ENCODE measurements around the gene CXCL1. TPM values are rescaled to one million over a fixed set of nuclear protein-coding genes. Genes with fewer than 3 reads are reported as not detected.

The CXCL1 gene
- 3.6 and 5.2 TPM in 2 replicates for total RNA-seq (2014; rRNA removed; shearing (Covaris generic))

GRCh38 chr4:73869130-73870055 lies at the start of gene CXCL1:
Gene CXCL1, plus strand, starts transcription at chr4:73869393. Its CDS starts 78 bp downstream, at chr4:73869471.
- peak; percentile 53 for DNase-seq (ENCODE audit: low spot score)

- DNase-seq (ENCODE audit: low spot score), result no peak
Observed at GRCh38 chr4:73821325-73821724, 47.9 kb upstream of the CXCL1 start.

GRCh38 chr4:73822389-73822788 lies 46.8 kb upstream of the CXCL1 start:
- no peak for DNase-seq (ENCODE audit: low spot score)

DNA sequence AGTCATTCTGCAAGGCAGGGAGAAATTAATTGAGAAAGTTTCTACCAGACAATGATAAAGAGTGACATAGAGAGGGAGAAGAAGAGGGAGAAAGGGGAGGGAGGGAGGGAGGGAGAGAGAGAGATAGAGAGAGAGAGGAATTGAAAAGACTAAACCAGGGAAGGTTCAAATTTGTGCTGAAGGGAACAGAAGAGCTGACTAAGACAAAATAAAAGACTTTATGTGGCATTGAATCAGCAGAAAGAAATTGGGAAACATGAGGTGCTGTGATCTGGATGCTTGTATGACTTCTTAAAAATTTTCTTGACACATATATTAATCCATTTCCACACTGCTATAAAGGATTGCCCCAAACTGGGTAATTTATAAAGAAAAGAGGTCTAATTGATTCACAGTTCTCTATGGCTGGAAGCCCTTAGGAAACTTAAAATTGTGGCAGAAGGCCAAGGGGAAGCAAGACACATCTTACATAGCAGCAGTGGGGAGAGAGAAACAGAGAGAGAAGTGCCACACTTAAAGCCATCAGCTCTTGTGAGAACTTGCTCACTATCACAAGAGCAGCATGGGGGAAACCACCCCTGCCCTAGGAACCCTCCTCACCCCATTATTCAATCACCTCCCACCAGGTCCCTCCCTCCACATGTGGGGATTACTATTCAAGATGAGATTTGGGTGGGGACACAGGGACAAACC lies 46.2 kb upstream of the CXCL1 start:
- DNase-seq (ENCODE audit: low spot score), result no peak

- DNase-seq (ENCODE audit: low spot score), result no peak
Observed at GRCh38 chr4:73823760-73824159, 45.4 kb upstream of the CXCL1 start.

DNA sequence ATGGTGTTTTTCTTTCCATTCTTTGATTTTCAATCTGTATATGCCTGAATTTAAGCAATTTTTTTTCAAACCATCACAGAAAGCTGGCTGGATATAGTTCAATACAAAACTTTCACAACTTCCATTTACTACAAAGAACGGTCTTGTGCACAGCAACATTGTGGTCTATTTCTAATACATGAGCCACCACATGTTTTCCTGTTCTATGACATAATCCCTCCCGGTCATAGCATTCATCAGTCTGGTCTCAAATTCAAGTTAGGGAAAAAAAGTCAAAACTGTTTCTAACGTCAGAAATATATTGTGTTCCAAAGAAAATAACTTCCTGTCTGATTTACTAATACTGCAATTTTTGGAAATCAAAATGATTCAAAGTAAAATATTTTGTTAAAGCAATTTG lies 40.2 kb upstream of the CXCL1 start:
- DNase-seq (ENCODE audit: low spot score), result no peak

- DNase-seq (ENCODE audit: low spot score), result no peak
Observed at GRCh38 chr4:73831569-73831968, 37.6 kb upstream of the CXCL1 start.

DNA sequence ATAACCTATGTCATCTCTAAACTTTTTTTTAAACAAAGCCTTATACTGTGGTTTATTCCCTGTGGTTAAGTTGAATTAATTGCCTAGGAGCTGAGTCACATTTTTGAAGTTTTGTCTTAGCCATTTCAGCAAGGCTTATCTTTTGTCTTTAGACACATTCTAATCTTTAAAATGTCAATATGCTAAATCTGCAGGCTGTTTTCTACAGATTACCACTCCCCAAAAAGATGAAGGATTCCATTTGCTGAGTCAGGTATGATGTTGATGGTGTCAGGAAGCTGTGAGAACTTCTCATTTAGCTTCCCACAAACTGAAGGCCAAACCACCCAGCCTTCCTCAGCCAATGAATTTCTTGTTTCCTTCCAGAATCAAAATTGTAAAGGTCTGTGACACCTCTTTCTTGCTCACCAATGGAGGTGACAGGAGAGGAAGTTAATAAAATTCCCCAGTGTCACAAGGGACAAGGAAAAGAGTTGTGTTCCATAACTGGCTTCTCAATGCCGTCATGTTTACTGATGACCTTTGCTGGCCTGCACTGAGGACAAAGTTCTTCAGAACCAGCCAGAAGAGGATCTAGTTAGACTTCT lies 36.4 kb upstream of the CXCL1 start:
- no peak for DNase-seq (ENCODE audit: low spot score)

DNA sequence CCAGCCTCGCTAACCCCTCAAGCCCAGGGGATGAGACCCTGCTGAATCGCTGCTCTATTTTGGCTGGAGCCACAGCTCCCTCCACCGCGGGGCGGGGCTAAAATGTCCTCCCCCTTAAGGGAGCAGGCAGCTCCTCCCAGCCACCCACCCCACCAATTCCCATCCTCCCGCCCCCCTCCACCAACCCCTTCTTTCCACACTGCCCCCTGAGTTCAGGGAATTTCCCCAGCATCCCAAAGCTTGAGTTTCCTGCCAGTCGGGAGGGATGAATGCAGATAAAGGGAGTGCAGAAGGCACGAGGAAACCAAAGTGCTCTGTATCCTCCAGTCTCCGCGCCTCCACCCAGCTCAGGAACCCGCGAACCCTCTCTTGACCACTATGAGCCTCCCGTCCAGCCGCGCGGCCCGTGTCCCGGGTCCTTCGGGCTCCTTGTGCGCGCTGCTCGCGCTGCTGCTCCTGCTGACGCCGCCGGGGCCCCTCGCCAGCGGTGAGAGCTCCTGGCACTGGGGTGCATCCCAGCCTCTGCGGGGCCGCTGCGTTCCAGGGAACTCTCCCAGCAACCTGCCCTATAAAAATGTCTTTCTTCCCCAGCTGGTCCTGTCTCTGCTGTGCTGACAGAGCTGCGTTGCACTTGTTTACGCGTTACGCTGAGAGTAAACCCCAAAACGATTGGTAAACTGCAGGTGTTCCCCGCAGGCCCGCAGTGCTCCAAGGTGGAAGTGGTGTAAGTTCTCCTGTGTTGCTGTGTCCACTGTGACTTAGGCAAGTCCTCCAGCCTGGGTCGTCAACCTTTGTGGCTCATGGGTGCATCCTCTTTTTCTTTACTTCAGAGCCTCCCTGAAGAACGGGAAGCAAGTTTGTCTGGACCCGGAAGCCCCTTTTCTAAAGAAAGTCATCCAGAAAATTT lies 32.6 kb upstream of the CXCL1 start, which contains the start of gene CXCL6:
Gene CXCL6 (plus strand): TSS at position 306 of the 907 bp plus-strand sequence. CDS start 73 bp downstream, at position 379.
- peak; percentile 27 for DNase-seq (ENCODE audit: low spot score)

DNA sequence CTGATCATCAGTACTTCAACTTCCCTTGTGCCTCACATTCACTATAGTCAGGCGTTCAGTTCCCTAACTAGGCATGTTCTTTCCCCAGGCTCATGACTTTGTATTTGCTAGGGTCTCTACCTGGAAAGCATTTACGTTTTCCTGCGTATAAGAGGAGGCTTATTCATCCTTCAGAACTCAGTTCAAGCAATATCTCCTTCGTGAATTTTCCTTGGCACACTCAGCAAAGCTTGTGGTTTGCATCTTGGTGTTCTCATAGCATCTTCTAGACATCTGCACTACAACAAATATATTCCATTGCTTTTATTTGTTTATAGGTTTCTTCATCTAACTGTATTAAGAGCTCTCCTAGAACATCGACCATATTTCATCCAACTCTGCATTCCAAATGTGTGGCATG lies 30.1 kb upstream of the CXCL1 start:
- no peak for DNase-seq (ENCODE audit: low spot score)

DNA sequence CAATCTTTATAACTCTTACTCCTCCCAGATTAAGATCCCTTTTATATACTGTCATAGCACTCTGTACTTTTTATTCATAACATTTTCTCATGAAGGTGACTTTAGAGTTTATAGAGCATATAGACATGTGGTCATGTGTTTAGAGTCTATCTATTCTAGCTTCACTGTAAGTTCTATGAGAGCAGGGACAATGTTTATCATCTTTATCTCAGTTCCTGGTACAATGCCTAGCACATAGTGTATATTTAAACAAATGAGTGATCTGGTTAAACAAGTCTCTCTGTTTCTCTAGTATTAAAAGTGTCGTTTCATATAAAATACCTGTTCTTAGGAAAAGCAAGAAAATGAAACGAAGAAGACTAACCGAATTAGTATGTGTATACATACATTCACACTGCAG lies 29.5 kb upstream of the CXCL1 start:
- DNase-seq (ENCODE audit: low spot score), result no peak

- no peak for DNase-seq (ENCODE audit: low spot score)
Observed at GRCh38 chr4:73841243-73841925, 27.8 kb upstream of the CXCL1 start.

- no peak for DNase-seq (ENCODE audit: low spot score)
Observed at GRCh38 chr4:73842696-73843095, 26.5 kb upstream of the CXCL1 start.

DNA sequence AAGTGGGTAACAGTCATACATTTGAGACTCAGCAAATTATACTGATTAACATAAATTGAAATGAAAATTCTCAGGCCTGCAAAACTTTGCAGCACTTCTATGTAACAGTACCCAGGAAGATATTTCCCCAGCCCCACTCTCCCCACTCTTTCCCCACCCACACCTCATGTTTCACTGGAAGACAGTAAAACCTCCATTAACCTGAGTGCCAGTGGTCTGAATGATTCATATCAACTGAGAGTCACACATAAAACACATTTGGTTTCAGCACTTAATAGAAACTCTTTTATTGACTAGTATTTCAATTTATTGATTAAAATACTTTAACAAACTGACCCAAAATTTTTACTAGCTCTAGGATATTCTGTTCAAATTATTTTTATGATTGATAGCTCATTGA lies 25.8 kb upstream of the CXCL1 start:
- no peak for DNase-seq (ENCODE audit: low spot score)

DNA sequence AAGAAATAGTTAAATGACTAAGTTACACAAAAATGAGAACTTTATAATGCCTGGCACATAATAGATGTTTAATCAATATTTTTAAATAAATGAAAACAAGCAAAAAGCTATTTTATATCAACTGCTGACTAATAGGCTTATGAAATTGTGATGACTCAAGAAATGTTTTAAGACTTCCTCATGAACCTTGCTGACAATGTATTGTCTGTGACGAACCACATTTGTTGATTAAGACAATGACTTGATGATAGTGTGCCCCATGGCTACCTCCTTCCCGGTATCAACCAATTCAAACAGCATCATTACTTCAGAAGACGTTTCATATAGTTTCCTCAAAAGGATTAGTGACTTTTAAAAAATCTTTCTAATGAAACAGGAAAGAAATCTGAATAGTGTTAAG lies 24.8 kb upstream of the CXCL1 start:
- peak; percentile 29 for DNase-seq (ENCODE audit: low spot score)

DNA sequence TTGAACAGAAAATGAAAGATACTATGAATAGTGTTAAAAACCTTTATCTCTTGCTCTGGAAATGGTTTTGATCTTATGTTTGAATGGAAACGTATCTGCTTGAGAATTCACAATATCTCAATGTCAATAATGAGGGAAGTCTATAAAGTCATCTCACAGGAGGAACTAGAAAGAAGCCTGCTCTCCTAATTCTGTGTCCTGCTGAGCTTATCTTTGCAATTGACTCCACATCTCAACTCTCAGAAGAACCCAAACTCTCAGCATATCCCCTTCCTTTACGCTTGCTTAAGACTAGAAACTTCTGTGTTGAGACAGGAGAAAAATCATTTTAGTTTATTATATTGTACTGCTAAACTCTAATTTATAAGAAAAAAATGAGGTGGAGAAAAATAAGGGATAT lies 24.4 kb upstream of the CXCL1 start:
- no peak for DNase-seq (ENCODE audit: low spot score)

DNA sequence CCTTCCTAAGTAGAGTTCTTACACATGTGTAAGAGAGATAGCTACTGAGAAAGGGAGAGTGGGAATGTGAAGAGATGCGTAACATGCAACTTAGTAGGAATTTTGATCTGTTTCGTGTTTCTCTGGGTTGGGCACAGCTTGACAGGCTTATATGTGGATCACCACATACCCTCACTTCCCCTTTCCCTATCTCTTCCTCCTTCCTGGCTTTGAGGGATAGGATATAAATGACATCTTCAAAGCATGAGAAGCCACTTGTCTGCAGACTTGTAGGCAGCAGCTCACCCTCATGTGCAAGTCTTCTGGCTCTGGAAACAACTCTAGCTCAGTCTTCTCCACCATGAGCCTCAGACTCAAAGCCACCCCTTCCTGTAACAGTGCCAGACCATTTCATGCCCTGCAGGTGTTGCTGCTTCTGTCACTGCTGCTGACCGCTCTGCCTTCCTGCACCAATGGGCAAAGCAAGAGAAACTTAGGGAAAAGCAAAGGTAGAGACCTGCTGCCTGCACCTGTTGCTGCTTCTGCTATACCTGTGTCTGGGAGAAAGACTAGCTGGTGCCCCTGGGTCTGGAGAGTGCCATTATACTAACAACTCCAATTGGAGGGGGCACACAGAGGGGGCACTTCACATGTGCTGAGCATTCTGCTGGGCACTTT lies 21.5 kb upstream of the CXCL1 start:
- no peak for DNase-seq (ENCODE audit: low spot score)

- DNase-seq (ENCODE audit: low spot score), result no peak
Observed at GRCh38 chr4:73848183-73848777, 20.9 kb upstream of the CXCL1 start.

DNA sequence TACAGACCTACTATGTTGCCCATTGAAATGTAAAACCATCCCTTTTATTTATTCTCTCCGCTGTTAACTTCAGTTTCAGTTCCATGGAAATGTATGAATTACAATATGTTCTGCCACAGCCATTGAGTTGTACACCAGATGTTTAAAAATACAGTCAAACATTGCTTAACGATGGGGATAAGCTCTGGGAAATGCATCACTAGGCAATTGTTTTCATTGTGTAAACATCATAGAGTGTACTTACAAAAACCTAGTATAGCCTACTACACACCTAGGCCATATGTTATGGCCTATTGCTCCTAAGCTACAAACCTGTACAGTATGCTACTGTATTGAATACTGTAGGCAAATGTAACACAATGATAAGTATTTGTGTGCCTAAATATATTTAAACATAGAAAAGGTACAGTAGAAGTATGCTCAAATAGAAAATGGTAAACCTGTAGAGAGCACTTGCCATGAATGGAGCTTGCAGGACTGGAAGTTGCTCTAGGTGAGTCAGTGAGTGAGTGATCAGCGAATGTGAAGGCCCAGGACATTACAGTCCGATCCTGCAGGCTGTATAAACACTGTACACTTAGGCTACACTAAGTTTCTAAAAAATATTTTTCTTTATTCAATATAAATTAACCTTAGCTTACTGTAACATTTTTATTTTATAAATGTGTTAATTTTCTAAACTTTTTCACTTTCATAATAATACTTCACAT lies 18.8 kb upstream of the CXCL1 start:
- DNase-seq (ENCODE audit: low spot score), result no peak

All from HT-29 (cell line).